Naive thymus-derived CD4-positive, alpha-beta T cell (primary cell): Measurements from ENCODE around the gene TLN1. TPM values are rescaled to one million over a fixed set of nuclear protein-coding genes. Genes with fewer than 3 reads are reported as not detected.

Experiments
- ATAC-seq: fragments of 150-1000 bp; cut with Tn5 transposase; 2 replicates; pipeline ENCODE4 v1.10.0; 2021; ENCODE audit warnings: mild to moderate bottlenecking, moderate library complexity
- CTCF ChIA-PET: fragments of 350-600 bp; sonication (Branson Sonifier 250); formaldehyde crosslinking; loops from one replicate; lab custom pipeline; 2021; ENCODE audit warnings: antibody characterized with exemption; lab: Charles Lee
- POLR2A ChIA-PET: fragments of 350-600 bp; sonication (Branson Sonifier 250); formaldehyde crosslinking; loops from one replicate; lab custom pipeline; 2021; ENCODE audit warnings: antibody characterized with exemption, inconsistent platforms; lab: Charles Lee
- DNase-seq, 9 donors: peaks; one replicate each; pipeline versions ENCODE4 v3.0.0 to v3.0.0-alpha.2; 2020 to 2022; ENCODE audit warnings: mixed read lengths in 1 of 9
- H3K27ac ChIP-seq: one replicate; pipeline ENCODE4 v1.7.0; 2013; ENCODE audit warnings: mild to moderate bottlenecking, low read depth, low read length, moderate library complexity
- H3K27me3 ChIP-seq, 2 donors: one replicate each; pipeline ENCODE4 v1.7.0; 2013; ENCODE audit warnings: low read length in 2 of 2, mild to moderate bottlenecking in 2 of 2, moderate library complexity in 2 of 2; ENCODE audit not compliant: control insufficient read depth in 2 of 2, insufficient read depth in 2 of 2
- H3K36me3 ChIP-seq, 3 experiments: 1 replicate in 2 of 3; 2 replicates in 1 of 3; pipeline ENCODE4 v1.7.0; 2013; ENCODE audit warnings: low read length in 3 of 3, mild to moderate bottlenecking in 3 of 3, moderate library complexity in 1 of 3; ENCODE audit not compliant: insufficient read depth in 3 of 3, control insufficient read depth in 2 of 3
- H3K4me1 ChIP-seq, 2 donors: one replicate each; pipeline ENCODE4 v1.7.0; 2013; ENCODE audit warnings: low read length in 2 of 2, mild to moderate bottlenecking in 2 of 2, moderate library complexity in 1 of 2; ENCODE audit not compliant: control insufficient read depth in 2 of 2, insufficient read depth in 2 of 2
- H3K4me3 ChIP-seq: 2 replicates; pipeline ENCODE4 v1.7.0; 2013; ENCODE audit warnings: mild to moderate bottlenecking, low read length
- H3K9me3 ChIP-seq, 3 experiments: 1 replicate in 2 of 3; 2 replicates in 1 of 3; pipeline ENCODE4 v1.7.0; 2013; ENCODE audit warnings: low read length in 3 of 3; ENCODE audit not compliant: control insufficient read depth in 2 of 3
- H3K27ac Mint-ChIP-seq, 9 donors: one replicate each; pipeline ENCODE4 v1.8.0; 2020 to 2022; ENCODE audit warnings: mixed read lengths in 9 of 9, mild to moderate bottlenecking in 8 of 9, moderate library complexity in 5 of 9, inconsistent platforms in 2 of 9
- H3K27me3 Mint-ChIP-seq, 5 donors: one replicate each; pipeline ENCODE4 v1.8.0; 2021 to 2022; ENCODE audit warnings: mixed read lengths in 5 of 5, mild to moderate bottlenecking in 1 of 5
- H3K36me3 Mint-ChIP-seq, 5 donors: one replicate each; pipeline ENCODE4 v1.8.0; 2020 to 2022; ENCODE audit warnings: mixed read lengths in 5 of 5, mild to moderate bottlenecking in 3 of 5, inconsistent platforms in 1 of 5
- H3K4me1 Mint-ChIP-seq, 7 donors: one replicate each; pipeline ENCODE4 v1.8.0; 2020 to 2022; ENCODE audit warnings: mixed read lengths in 7 of 7, mild to moderate bottlenecking in 3 of 7, inconsistent platforms in 1 of 7
- H3K4me3 Mint-ChIP-seq, 10 donors: one replicate each; pipeline ENCODE4 v1.8.0; 2020 to 2022; ENCODE audit warnings: mild to moderate bottlenecking in 10 of 10, mixed read lengths in 10 of 10, moderate library complexity in 6 of 10, inconsistent platforms in 2 of 10
- H3K9me3 Mint-ChIP-seq, 11 donors: one replicate each; pipeline ENCODE4 v1.8.0; 2020 to 2022; ENCODE audit warnings: mixed read lengths in 11 of 11, mild to moderate bottlenecking in 4 of 11, inconsistent platforms in 1 of 11, moderate library complexity in 1 of 11
- intact Hi-C, 2 donors: fragments of 100-400 bp; cut with micrococcal nuclease; formaldehyde crosslinking; loops; one replicate each; pipeline ENCODE4 v1.15.1; 2023
- polyA plus RNA-seq, 2 donors: library from polyadenylated mRNA; unstranded; fragments of 300-500 nt; fragmentation: Illumina TruSeq; gene quantifications; one replicate each; pipeline ENCODE4 v1.2.3, GENCODE V29; 2021
- total RNA-seq, 6 experiments: library from RNA in 5 of 6; stranded (reverse) in 5 of 6; gene quantifications; 1 replicate in 5 of 6; 2 replicates in 1 of 6; pipeline ENCODE4 v1.2.3 and lab custom pipeline; 2021 to 2026

TLN1 gene
- total and polyA plus RNA-seq, 7 experiments from 2014 or later, result 33.8 to 369 (median 230) TPM

DNA sequence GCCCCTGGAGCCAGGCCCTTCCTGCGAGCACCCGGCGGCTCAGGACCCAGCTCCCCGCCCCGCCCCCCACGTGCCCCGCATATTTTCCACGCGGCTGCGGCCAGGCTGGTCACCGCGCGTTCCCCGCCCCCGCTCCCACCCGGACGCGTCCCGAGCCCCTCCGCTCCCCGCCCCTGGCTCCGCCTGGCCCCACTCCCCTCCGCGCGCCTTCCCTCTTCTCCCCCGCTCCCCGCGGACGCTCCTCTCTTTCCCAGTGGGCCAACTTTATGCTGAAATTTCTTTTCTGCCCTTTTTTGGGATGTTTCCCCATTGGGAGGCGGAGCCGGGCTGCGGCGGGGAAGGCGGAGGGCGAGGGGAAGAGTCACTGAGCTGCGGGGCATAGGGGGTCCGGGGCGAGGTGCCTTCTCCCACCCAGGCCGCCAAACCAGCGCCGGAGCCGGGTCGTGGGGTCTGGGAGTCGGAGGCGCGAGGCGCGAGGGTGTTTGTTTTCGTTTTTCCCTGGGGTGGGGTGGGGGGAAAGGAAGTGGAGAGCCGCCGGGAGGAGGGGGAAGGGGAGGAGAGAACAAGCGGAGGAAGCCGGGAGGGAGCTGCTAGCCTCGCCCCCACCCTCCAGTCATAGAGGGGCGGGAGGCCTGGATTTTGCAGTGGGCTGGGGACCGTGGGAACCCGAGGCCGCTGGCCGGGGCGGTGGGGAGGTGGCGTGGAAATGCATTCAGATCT is 41.2 kb downstream of the TLN1 start:
- H3K27me3 Mint-ChIP-seq, result no peaks in the 10 kb centered on the region
- CTCF ChIA-PET, result interaction anchor here (5.4 kb wide), 1 partner anchor 32 kb away, joined by 29 read pairs; the partner anchor contains the start of genes CCDC107 and RMRP
- Histone ChIP-seq H3K27me3 (no peaks in the 10 kb centered on the region), H3K27ac (peak overlapping the region; percentile 70), H3K4me1 (peaks cover 0 to 5% of the 10 kb centered on the region in 2 donors), H3K9me3 (no peaks in the 10 kb centered on the region), H3K36me3 (no peaks in the 10 kb centered on the region), H3K4me3 (peak overlapping the region; percentile 65)
- intact Hi-C loops, result loop anchor here (1.0 to 2.0 kb wide), 4 partner anchors 14 to 74 kb away; partner anchors contain the start of genes CCDC107 (in 2 of the 2) and RMRP (in 2 of the 2)
- peak overlapping the region; percentile 10 to 95 (median 74) for H3K27ac Mint-ChIP-seq
- peak in 7 of 9 donors; percentile 21 to 52 (median 31) for DNase-seq
- peak; percentile 50 for ATAC-seq
- peaks cover 0 to 1% (median 0%) of the 10 kb centered on the region in 5 donors for H3K36me3 Mint-ChIP-seq
- H3K4me1 Mint-ChIP-seq, result peaks cover 16 to 31% (median 25%) of the 10 kb centered on the region in 7 donors
- H3K9me3 Mint-ChIP-seq, result no peaks in the 10 kb centered on the region
- POLR2A ChIA-PET, result interaction anchor here (0.7 to 2.8 kb wide), 14 partner anchors 16 to 122 kb away, joined by 3 to 13 read pairs (median 4); partner anchors contain the start of genes ARHGEF39, CCDC107, RMRP and SIT1
- peak overlapping the region; percentile 80 to 94 (median 88) for H3K4me3 Mint-ChIP-seq

DNA sequence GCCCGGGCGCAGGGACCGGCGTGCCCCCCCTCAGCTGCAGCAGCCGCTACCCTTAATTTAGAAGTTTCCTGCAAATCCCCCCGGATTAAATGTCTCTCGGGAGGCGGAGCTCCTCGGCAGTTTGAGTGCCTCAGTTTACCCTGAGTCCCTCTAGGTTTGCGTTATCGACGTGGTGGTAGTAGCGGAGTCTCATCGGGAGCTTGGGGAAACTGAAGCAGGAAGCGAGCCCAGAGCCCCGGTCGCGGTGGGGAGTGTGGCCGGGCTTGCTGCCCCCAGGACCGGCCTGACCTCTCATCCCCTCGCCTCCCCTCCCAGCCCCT is 41.7 kb downstream of the TLN1 start:
- CTCF ChIA-PET, result interaction anchor here (5.4 kb wide), 1 partner anchor 32 kb away, joined by 29 read pairs; the partner anchor contains the start of genes CCDC107 and RMRP
- peak overlapping the region; percentile 80 to 94 (median 86) for H3K4me3 Mint-ChIP-seq
- DNase-seq (peak in 1 of 9 donors; percentile 15), ATAC-seq (peak; percentile 18)
- H3K36me3 ChIP-seq, result peaks cover 0 to 1% (median 0%) of the 10 kb centered on the region in 3 experiments
- peaks cover 0 to 1% (median 0%) of the 10 kb centered on the region in 5 donors for H3K36me3 Mint-ChIP-seq
- H3K4me1 ChIP-seq, result peaks cover 0 to 5% of the 10 kb centered on the region in 2 donors
- POLR2A ChIA-PET, result interaction anchor here (0.7 to 2.8 kb wide), 9 partner anchors 15 to 122 kb away, joined by 3 to 13 read pairs (median 4); partner anchors contain the start of genes CCDC107, RMRP, SIT1 and SPAG8
- peak overlapping the region in 4 of 9 donors; percentile 12 to 82 (median 60) for H3K27ac Mint-ChIP-seq
- H3K27me3 Mint-ChIP-seq, result no peaks in the 10 kb centered on the region
- no peaks in the 10 kb centered on the region for H3K9me3 ChIP-seq
- no peaks in the 10 kb centered on the region for H3K27me3 ChIP-seq
- H3K4me3 ChIP-seq, result peak overlapping the region; percentile 65
- peak overlapping the region; percentile 70 for H3K27ac ChIP-seq
- H3K4me1 Mint-ChIP-seq, result peaks cover 16 to 31% (median 25%) of the 10 kb centered on the region in 7 donors
- no peaks in the 10 kb centered on the region for H3K9me3 Mint-ChIP-seq
- intact Hi-C loops, result loop anchor here (1.0 to 2.0 kb wide), 3 partner anchors 13 to 73 kb away; no protein-coding TSS in a partner anchor

DNA sequence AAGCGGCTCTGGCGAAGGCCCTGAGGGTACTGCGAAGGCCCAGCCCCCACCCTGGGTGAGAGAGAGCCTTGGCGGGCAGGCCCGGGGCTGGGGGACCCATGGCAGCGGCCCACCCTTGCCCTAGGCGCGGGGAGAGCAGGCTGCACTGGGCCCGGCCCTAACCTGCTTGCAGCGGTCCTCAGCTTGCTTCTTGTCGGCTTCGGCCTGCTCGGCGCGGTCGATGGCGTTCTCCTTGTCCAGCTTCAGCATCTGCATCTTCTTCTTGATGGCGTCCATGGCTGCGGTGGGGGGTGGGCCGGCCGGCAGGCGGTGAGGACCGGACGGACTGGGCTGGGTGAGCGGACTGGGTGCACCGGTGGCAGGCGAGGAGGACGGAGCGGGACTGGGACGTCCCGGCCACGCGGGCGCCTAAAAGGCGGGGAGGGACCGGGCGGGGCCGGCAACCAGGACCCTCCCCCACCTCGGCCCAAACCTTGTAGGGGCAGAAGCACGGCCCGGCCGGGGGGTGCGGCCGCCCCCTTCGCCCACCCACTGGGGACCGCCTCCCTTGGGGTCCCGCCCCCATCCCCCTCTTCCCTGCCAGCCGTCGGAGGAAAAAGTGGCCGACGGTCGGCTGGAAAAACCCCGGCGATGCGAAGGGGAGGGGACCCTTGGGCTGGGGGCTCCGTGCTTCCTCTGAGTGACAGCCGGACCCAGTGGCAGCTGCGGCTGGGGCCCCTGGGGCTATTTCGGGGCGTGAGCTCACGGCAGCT is 42.3 kb downstream of the TLN1 start, which contains the start of gene TPM2:
TSS of gene TPM2 (minus strand) at position 384 of the 752 bp plus-strand sequence. CDS start at position 276, 108 bp downstream.
- peaks cover 0 to 5% of the 10 kb centered on the region in 2 donors for H3K4me1 ChIP-seq
- H3K9me3 ChIP-seq, result no peaks in the 10 kb centered on the region
- POLR2A ChIA-PET, result interaction anchor here (0.5 to 2.8 kb wide), 9 partner anchors 15 to 85 kb away, joined by 3 to 13 read pairs (median 4); partner anchors contain the start of genes CCDC107, RMRP and SIT1
- Mint-ChIP-seq H3K27ac (peak within 1 kb of the TSS; percentile 16 to 95 (median 77)), H3K9me3 (no peaks in the 10 kb centered on the region), H3K36me3 (peaks cover 0 to 1% (median 0%) of the 10 kb centered on the region in 5 donors), H3K4me1 (peaks cover 16 to 31% (median 25%) of the 10 kb centered on the region in 7 donors), H3K27me3 (no peaks in the 10 kb centered on the region), H3K4me3 (peak within 1 kb of the TSS; percentile 80 to 94 (median 88))
- H3K36me3 ChIP-seq, result peaks cover 0 to 7% (median 0%) of the 10 kb centered on the region in 3 experiments
- CTCF ChIA-PET, result interaction anchor here (5.4 kb wide), 1 partner anchor 31 kb away, joined by 29 read pairs; the partner anchor contains the start of genes CCDC107 and RMRP
- intact Hi-C loops, result loop anchor here (1.0 to 2.0 kb wide), 3 partner anchors 13 to 73 kb away; no protein-coding TSS in a partner anchor
- H3K27ac ChIP-seq, result peak within 1 kb of the TSS; percentile 70
- ATAC-seq (no peak), DNase-seq (no peak)
- H3K4me3 ChIP-seq, result peak within 1 kb of the TSS; percentile 65
- no peaks in the 10 kb centered on the region for H3K27me3 ChIP-seq

DNA sequence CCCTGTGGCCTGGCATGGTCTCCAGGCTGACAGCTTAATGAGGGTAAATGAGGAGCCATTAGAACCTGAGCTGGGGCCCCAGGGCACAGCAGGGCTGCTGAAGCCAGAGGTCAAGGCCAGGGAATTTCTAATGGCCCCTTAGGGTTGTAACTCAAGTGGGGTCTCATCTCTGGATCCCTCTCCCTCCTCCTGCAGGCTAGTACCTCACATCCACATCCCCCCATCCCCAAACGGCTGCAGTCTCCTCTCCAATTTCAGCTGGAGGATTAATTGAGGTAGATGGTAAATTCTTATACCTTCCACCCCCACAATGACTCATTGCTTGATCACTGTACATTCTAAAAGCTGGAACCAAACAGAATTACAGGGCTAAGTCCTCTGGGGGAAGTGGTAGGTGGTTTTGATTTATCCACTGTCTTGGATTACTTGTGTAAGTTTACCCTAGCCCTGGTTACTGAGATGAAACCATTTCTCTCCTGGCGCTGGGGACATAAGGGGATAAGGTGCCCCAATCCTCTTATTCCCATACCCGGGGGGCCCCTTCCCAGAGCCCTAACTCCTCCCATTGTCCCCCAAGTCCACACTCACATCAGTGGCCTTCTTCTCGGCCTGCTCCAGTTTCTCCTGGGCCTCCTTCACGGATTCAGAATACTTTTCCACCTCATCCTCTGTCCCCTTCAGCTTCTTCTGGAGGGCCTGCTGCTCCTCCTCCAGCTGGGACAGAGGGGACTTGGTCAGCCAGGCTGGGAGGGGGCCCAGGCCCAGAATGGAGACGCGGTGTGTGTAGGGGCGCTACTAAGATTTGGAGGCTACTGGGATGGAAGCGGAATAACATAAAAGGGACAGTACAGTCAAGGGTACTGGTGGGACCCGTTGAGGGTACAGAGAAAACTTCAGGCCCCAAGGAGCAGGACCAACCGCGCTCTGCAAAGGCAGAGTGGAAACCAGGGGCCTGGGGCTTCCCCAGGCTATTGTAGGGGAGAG is 43.1 kb downstream of the TLN1 start:
- Mint-ChIP-seq H3K27ac (peak overlapping the region; percentile 16 to 84 (median 72)), H3K9me3 (no peaks in the 10 kb centered on the region), H3K27me3 (no peaks in the 10 kb centered on the region), H3K4me1 (peaks cover 16 to 31% (median 25%) of the 10 kb centered on the region in 7 donors), H3K36me3 (peaks cover 0 to 4% (median 0%) of the 10 kb centered on the region in 5 donors), H3K4me3 (peak overlapping the region in 9 of 10 donors; percentile 42 to 72 (median 65))
- Histone ChIP-seq H3K27ac (no peak overlapping the region), H3K9me3 (no peaks in the 10 kb centered on the region), H3K36me3 (peaks cover 0 to 8% (median 0%) of the 10 kb centered on the region in 3 experiments), H3K4me1 (peaks cover 0 to 5% of the 10 kb centered on the region in 2 donors), H3K4me3 (no peak overlapping the region), H3K27me3 (no peaks in the 10 kb centered on the region)
- CTCF ChIA-PET, result interaction anchor here (0.7 to 5.4 kb wide), 4 partner anchors 13 to 78 kb away, joined by 3 to 29 read pairs (median 3); partner anchors contain the start of genes CCDC107 and RMRP
- POLR2A ChIA-PET, result interaction anchor here (0.5 to 1.7 kb wide), 5 partner anchors 7 to 72 kb away, joined by 3 to 5 read pairs (median 4); partner anchors contain the start of genes CREB3 and TLN1
- intact Hi-C loops, result no loop called here
- ATAC-seq (no peak), DNase-seq (no peak)

DNA sequence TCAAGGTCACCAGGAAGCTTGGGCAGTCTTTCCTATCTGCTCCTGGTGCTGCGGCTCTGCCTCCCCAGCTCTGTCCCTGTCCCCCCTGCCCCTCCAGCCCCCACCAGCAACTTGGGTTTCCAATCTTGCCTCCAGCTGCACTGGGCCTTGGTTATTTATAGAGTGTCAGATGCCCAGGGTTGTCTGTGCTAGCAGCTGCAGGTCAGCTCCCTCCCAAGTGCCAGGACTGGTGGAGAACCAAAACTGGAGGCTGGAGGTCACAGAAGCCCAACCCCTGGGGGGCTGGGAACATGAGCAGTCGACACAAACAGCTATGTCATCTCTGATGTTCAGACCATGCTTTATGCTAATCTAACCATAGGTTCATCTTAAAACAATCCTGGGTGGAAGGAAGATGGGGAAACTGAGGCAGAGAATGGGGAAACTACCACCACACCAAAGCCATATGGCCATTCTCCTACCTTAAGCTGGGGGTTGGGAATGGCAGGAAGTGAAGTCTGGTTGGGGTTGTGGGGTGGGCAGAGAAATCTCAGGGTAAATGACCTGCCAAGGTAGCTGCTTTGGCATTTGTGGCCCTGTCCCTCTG is 43.9 kb downstream of the TLN1 start:
- H3K36me3 ChIP-seq, result peaks cover 0 to 8% (median 0%) of the 10 kb centered on the region in 3 experiments
- DNase-seq, result no peak
- ChIA-PET POLR2A (interaction anchor here (0.8 to 1.7 kb wide), 6 partner anchors 8 to 72 kb away, joined by 3 to 5 read pairs (median 4); partner anchors contain the start of genes CREB3 and TLN1), CTCF (interaction anchor here (0.7 to 5.4 kb wide), 8 partner anchors 8 to 77 kb away, joined by 3 to 29 read pairs (median 3); partner anchors contain the start of genes ARHGEF39, CCDC107 and RMRP)
- H3K4me1 ChIP-seq, result peaks cover 0 to 5% of the 10 kb centered on the region in 2 donors
- Mint-ChIP-seq H3K36me3 (peaks cover 0 to 4% (median 0%) of the 10 kb centered on the region in 5 donors), H3K4me1 (peaks cover 16 to 31% (median 25%) of the 10 kb centered on the region in 7 donors), H3K9me3 (no peaks in the 10 kb centered on the region), H3K27ac (peak overlapping the region in 5 of 9 donors; percentile 28 to 76 (median 68)), H3K4me3 (peak overlapping the region in 4 of 10 donors; percentile 3 to 64 (median 32)), H3K27me3 (no peaks in the 10 kb centered on the region)
- ATAC-seq, result no peak
- H3K27me3 ChIP-seq, result no peaks in the 10 kb centered on the region
- no peak overlapping the region for H3K27ac ChIP-seq
- H3K9me3 ChIP-seq, result no peaks in the 10 kb centered on the region
- no peak overlapping the region for H3K4me3 ChIP-seq
- intact Hi-C loops, result no loop called here
